ENCODE data around the gene CBFA2T3. TPM values are rescaled to one million over a fixed set of nuclear protein-coding genes. Genes with fewer than 3 reads are reported as not detected.

CBFA2T3 gene
- total RNA-seq, 4 donors from 2014 or later, result 0.78 to 5.0 (median 2.8) TPM

DNA sequence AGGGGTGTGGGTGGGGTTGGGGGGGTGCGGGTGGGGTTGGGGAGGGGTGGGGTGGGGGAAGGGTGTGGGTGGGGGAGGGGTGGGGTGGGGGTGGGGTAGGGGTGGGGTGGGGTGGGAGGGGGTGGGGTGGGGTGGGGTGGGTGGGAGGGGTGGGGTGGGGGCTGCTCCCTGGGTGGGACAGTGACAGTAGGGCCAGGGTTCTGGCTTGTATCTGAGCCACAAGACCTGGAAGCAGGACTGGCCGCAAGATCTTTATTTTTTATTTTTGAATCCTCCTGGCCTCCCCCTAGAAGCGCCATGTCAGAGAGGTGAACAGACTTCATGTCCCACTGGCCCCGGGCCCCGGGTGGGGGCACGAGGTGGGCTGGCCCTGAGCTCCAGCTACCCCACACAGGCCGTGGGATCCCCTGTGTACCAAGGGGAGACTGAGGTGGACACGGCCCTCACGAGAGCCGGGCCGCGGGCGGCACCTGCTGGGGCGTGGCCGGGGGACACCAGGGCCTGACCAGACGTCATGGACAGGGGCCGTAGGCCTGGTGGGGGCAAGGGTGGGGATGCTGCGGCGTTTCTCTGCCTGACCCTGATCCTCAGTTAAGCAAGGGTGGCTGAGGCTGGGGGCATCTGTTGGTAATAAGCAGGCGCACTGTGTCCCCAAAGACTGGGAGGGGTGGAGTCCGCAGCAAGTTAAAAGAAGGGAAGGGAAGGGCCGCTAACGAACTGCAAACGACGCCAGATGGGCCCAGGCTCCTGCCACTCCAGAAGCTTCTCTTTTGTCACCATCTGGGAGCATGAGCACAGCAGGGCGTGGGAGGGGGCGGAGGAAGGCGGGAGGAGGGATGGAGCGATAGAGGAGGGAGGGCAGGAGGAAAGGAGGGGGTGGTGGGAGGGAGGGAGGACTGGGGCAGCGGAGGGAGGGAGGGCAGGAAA lies 88.3 kb downstream of the CBFA2T3 start:
- H3K9me3 ChIP-seq, result no peaks in the 10 kb centered on the region
- no peaks in the 10 kb centered on the region for H3K27me3 ChIP-seq
- DNase-seq (ENCODE audit: low spot score in 2 of 2), result peak; percentile 19 to 49
- no peak for TF ChIP-seq EP300 (IDR thresholded peaks at IDR 0.05)
- peaks cover 0 to 15% (median 0%) of the 10 kb centered on the region in 3 donors for H3K36me3 ChIP-seq
- H3K27ac ChIP-seq, result peak overlapping the region in 2 of 4 donors; percentile 25 to 64
- H3K4me3 ChIP-seq, result no peak overlapping the region
- WGBS, 2 donors, result 58 to 67% methylated on average over 19 to 29 of the region's 30 CpGs
- H3K4me1 ChIP-seq, result peaks cover 0 to 30% (median 3%) of the 10 kb centered on the region in 4 donors

DNA sequence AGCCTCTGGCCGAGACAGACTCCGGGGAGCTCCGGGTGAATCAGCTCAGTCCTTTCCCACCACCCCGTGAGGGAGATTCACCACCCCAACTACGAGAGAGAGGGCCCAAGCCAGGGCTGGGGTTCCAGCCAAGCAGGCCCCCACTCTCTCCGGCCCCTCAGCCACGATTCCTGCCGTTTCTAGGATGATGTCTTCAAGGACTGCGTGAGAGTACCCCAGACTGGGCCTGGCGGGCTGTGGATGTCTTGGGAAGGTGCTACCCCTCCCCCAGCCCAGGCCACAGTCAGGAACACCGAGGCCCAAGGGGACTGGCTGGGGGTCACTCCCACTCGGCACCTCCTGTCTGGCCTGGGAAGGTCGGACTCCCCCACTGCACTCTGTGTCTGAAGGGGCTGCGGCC lies 89.0 kb downstream of the CBFA2T3 start:
- H3K9me3 ChIP-seq, result no peaks in the 10 kb centered on the region
- H3K27ac ChIP-seq, result peak overlapping the region in 3 of 4 donors; percentile 42 to 60 (median 45)
- H3K4me1 ChIP-seq, result peaks cover 0 to 30% (median 3%) of the 10 kb centered on the region in 4 donors
- WGBS, 2 donors, result 63 to 64% methylated on average over 9 to 10 of the region's 14 CpGs
- no peaks in the 10 kb centered on the region for H3K27me3 ChIP-seq
- H3K4me3 ChIP-seq, result no peak overlapping the region
- no peak for DNase-seq (ENCODE audit: low spot score in 2 of 2)
- TF ChIP-seq EP300 (IDR thresholded peaks at IDR 0.05), result no peak
- H3K36me3 ChIP-seq, result peaks cover 0 to 15% (median 0%) of the 10 kb centered on the region in 3 donors

DNA sequence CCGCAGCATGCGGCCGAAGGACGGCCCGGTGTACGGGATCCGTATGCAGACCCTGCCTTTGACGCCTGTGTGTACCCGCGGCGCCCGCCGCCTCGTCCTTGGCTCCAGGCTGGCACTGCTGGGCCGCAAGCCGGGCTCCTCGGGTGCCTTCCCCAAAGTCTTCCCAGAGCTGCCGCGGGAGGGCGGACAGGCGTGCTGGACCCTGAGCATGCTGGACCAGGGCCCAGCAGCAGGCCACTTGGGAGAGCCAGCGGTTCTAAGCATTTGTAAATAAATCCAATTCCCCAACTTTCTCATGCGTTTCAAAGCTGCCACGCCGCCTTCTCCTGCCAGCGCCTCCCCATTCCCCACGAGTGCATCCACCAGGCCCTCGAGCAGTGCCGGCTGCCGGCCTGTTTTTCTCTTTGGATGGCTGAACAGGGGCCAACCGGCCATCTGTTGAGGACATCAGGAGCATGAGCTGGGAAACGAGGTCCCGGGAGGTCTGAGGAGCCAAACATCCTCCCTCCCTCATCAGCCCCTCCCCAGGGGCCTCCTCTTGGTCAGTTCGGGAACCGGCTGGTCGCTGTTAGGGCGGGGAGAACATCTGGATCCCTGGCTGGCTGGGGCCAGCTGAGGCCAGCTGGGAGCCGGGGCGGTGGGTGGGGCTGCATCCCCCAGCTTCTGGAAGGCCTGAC lies 90.0 kb downstream of the CBFA2T3 start:
- Histone ChIP-seq H3K4me1 (peaks cover 0 to 35% (median 3%) of the 10 kb centered on the region in 4 donors), H3K27me3 (no peaks in the 10 kb centered on the region), H3K27ac (peak overlapping the region in 3 of 4 donors; percentile 13 to 60 (median 44)), H3K9me3 (no peaks in the 10 kb centered on the region), H3K4me3 (no peak overlapping the region), H3K36me3 (peaks cover 0 to 14% (median 0%) of the 10 kb centered on the region in 3 donors)
- WGBS, 2 donors, result 69 to 71% methylated on average over 33 to 35 of the region's 39 CpGs
- DNase-seq (ENCODE audit: low spot score in 2 of 2), result peak; percentile 24 to 73
- TF ChIP-seq EP300 (IDR thresholded peaks at IDR 0.05), result peak in 1 of 2 donors; percentile 48
- TF ChIP-seq, protein P1, sequence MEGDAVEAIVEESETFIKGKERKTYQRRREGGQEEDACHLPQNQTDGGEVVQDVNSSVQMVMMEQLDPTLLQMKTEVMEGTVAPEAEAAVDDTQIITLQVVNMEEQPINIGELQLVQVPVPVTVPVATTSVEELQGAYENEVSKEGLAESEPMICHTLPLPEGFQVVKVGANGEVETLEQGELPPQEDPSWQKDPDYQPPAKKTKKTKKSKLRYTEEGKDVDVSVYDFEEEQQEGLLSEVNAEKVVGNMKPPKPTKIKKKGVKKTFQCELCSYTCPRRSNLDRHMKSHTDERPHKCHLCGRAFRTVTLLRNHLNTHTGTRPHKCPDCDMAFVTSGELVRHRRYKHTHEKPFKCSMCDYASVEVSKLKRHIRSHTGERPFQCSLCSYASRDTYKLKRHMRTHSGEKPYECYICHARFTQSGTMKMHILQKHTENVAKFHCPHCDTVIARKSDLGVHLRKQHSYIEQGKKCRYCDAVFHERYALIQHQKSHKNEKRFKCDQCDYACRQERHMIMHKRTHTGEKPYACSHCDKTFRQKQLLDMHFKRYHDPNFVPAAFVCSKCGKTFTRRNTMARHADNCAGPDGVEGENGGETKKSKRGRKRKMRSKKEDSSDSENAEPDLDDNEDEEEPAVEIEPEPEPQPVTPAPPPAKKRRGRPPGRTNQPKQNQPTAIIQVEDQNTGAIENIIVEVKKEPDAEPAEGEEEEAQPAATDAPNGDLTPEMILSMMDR (IDR thresholded peaks at IDR 0.05), result peak in 1 of 5 experiments; percentile 41
- no peak for TF ChIP-seq POLR2A (IDR thresholded peaks at IDR 0.05)

DNA sequence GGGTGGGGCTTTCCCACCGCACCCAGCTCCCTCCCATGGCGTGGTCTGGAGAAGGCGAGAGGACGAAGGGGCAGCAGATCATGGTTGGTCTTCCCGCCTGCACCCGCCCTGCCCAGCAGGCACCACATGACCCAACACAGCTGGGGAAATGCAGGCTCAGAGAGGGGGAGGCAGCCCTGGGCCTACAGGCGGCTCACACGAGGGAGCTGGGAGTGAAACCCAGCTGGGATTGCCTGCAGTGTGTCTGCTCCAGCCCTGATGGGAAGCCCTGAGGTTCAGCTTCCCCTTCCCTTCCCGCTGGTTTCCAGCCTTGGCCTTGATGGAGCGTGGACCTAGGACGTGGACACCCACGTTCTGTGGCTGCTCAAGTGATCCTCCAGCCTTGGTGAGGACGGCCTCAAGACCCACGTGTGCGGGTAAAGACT lies 90.6 kb downstream of the CBFA2T3 start:
- no peak for DNase-seq (ENCODE audit: low spot score in 2 of 2)
- H3K4me3 ChIP-seq, result no peak overlapping the region
- WGBS, 2 donors, result 68 to 74% methylated on average over 12 to 14 of the region's 15 CpGs
- peak overlapping the region in 2 of 4 donors; percentile 13 to 60 for H3K27ac ChIP-seq
- H3K36me3 ChIP-seq, result peaks cover 0 to 8% (median 0%) of the 10 kb centered on the region in 3 donors
- peaks cover 0 to 1% of the 10 kb centered on the region in 2 donors for H3K27me3 ChIP-seq
- no peaks in the 10 kb centered on the region for H3K9me3 ChIP-seq
- H3K4me1 ChIP-seq, result peaks cover 0 to 40% (median 3%) of the 10 kb centered on the region in 4 donors
- TF ChIP-seq POLR2A (IDR thresholded peaks at IDR 0.05) (no peak), EP300 (IDR thresholded peaks at IDR 0.05) (no peak)
- TF ChIP-seq, protein P1 (IDR thresholded peaks at IDR 0.05), result no peak

DNA sequence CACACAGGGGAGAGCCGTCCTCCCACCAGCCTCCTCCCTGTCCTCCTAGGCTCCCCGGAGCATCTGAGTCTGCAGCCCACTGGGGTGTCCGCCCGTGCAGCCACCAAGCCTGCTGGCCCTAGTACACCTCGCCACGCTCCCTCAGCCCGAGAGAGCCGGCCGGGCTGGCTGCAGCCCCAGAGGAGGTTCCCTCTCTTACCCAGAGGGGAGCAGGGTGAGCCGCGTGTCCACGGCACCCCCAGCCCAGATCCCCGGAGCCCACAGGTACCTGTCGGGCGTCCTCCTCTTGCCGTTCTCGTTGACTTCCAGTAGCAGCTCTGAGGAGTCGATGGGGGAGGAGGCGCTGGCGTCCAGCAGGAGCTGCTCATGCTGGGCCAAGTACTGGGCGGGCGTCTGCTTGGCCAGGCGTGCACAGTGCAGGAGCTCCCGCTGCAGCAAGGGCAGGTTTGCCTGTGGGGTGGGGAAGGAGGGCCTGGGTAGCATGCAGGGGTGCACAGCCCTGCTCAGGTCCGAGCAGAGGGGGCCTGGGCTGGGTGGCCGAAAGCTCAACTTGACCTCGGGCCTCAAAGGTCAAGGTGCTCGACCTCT lies 91.2 kb downstream of the CBFA2T3 start:
- TF ChIP-seq POLR2A (IDR thresholded peaks at IDR 0.05), result no peak
- TF ChIP-seq, protein P1 (IDR thresholded peaks at IDR 0.05), result no peak
- no peak for TF ChIP-seq EP300 (IDR thresholded peaks at IDR 0.05)
- Histone ChIP-seq H3K4me1 (peaks cover 0 to 43% (median 3%) of the 10 kb centered on the region in 4 donors), H3K27me3 (peaks cover 0 to 8% of the 10 kb centered on the region in 2 donors), H3K27ac (no peak overlapping the region), H3K9me3 (no peaks in the 10 kb centered on the region), H3K36me3 (peaks cover 0 to 6% (median 0%) of the 10 kb centered on the region in 3 donors), H3K4me3 (no peak overlapping the region)
- WGBS, 2 donors, result 82 to 84% methylated on average over 15 to 24 of the region's 28 CpGs
- DNase-seq (ENCODE audit: low spot score in 2 of 2), result no peak

Measured in tibial nerve (tissue), 4 donors.